NCI-H1105 treated with DMSO at 0.1 percent for 48 hours (cell line): ENCODE results near the gene TRAPPC10.

ENCODE experiments used
- DNase-seq: peaks from one replicate; lab custom pipeline; 2025; lab: John Stamatoyannopoulos, UW

Gene TRAPPC10

DNA sequence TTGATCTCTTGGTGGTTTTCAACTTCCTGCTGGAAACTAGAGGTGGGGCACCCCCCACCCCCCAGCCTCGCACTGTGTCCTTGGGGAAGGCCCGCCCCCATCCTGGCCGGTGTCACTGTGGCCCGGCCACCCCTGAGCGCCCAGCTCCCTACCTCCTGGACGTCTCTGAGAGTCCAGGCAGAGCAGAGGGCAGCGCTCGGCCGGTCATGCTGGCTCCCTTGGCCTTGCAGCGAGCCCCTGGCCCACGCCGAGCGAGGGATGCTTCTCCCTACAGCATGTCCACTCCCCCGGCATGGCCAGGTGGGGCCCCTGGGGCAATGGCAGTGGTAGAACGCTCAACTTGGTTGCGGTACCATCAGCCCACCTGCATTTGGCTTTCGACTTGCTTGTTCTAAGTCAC is 28.7 kb upstream of the TRAPPC10 start:
- no peak for DNase-seq

- DNase-seq = no peak
Observed at GRCh38 chr21:43983860-43984420, 28.2 kb upstream of the TRAPPC10 start.

- DNase-seq = no peak
Observed at GRCh38 chr21:43984905-43985689, 27.0 kb upstream of the TRAPPC10 start.

GRCh38 chr21:43985690-43986251 is 26.3 kb upstream of the TRAPPC10 start:
- no peak for DNase-seq

DNA sequence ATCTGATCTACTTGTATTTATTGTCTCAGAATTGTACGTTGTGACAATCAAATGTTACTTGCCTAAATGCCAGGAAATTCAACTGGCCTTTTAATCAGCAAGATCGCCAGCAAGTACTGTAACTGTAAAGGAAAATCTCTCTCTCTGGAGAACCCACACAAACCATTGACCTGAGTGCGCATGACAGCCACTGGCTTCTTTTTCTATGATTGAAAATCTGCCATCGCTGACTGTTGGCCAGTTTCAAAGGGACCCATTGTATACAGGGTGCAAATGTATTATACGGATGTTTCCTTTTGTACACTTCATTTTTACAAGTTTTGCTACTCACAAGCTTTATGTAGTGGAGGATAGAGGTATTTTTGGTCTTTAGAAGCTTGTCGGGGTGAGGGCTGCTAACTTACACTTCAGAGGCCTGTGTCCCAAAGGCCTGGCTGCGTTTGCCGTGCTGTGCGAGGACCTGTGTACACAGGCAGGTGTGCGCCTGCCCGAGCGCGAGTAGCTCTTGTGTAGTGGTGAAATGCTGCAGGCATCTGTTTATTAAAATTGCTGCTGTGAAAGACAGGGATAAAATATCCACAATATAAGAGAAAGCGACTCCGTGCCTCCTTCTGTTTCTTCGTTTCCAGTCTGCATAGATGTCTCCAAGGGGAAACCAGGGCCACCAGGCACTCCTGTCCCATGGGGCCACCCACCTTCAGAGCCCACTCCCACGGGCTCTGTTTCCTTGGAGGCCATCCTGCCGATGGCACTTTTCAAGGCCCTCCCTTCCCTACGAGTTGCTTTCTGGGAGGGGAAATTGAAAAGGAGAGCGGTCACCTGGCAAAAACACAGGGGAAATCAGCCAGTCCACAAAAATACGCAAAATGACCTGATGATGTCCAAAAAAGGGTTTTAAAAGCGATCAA is 25.3 kb upstream of the TRAPPC10 start:
- no peak for DNase-seq

- DNase-seq = no peak
Observed at GRCh38 chr21:43987509-43987908, 24.6 kb upstream of the TRAPPC10 start.

DNA sequence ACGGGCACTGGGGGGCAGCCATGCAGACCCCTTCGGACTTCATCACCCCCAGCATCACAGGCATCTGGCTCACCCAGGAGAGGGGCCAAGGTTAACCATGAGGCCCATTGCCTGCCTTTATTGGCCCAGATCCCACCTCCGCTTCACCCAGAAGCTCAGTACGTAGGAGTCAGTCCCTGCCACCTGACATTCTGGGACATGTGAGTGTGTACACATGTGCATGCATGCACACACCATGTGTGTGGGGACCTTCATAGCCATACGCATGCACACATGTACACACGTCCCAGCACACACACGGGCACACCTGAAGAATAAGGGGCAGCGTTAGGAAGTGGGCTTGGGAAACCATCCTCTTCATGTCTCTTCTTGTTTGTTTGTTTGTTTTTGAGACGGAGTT is 24.1 kb upstream of the TRAPPC10 start:
- DNase-seq = no peak

GRCh38 chr21:43988506-43989230 is 23.4 kb upstream of the TRAPPC10 start:
- no peak for DNase-seq

- DNase-seq = no peak
Observed at GRCh38 chr21:43989401-43989800, 22.7 kb upstream of the TRAPPC10 start.

- no peak for DNase-seq
Observed at GRCh38 chr21:43991447-43991991, 20.6 kb upstream of the TRAPPC10 start.

- DNase-seq = no peak
Observed at GRCh38 chr21:43992121-43992520, 20.0 kb upstream of the TRAPPC10 start.

- no peak for DNase-seq
Observed at GRCh38 chr21:43993420-43993934, 18.6 kb upstream of the TRAPPC10 start.

- no peak for DNase-seq
Observed at GRCh38 chr21:43994085-43994484, 18.0 kb upstream of the TRAPPC10 start.

- no peak for DNase-seq
Observed at GRCh38 chr21:43994646-43995045, 17.5 kb upstream of the TRAPPC10 start.

- DNase-seq = no peak
Observed at GRCh38 chr21:43995521-43996105, 16.5 kb upstream of the TRAPPC10 start.

GRCh38 chr21:43997766-43998742 is 14.1 kb upstream of the TRAPPC10 start:
- no peak for DNase-seq

- DNase-seq = no peak
Observed at GRCh38 chr21:44000360-44000759, 11.7 kb upstream of the TRAPPC10 start.

DNA sequence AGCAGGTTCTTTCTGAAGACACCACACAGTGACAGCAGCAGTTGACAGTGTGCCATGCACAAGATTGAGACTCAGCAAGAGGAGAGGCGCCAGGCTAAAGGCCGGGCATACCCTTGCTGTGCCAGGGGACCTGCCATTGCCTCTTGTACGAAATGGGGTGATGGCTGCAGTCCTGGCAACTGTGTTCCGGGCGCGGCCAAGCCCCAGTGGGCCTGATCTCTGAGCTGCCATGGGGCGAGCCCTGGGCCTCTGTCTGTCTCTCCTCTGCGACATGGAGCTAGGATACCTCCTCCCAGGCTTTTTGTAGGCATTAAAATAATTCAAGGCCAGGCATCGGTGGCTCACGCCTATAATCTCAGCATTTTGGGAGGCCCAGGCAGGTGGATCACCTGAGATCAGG is 9.6 kb upstream of the TRAPPC10 start:
- DNase-seq = no peak

GRCh38 chr21:44003307-44003966 is 8.7 kb upstream of the TRAPPC10 start:
- no peak for DNase-seq
